Measurements from ENCODE around the gene SNX13.

Gene SNX13

GRCh38 chr7:17940302-17940883 lies at the start of gene SNX13:
Gene SNX13, minus strand, starts transcription at chr7:17940494. Its CDS starts 199 bp downstream, at chr7:17940295.
- peak; percentile 20 for TF ChIP-seq CTCF (conservative IDR thresholded peaks at IDR 0.05; ENCODE audit: low read depth, low read length)
- peak; percentile 80 for DNase-seq (ENCODE audit: low read depth)
- H3K4me3 ChIP-seq (ENCODE audit: low read length) = peak within 1 kb of the TSS; percentile 88

GRCh38 chr7:17989546-17989945 lies 49.3 kb upstream of the SNX13 start:
- no peak for TF ChIP-seq CTCF (conservative IDR thresholded peaks at IDR 0.05; ENCODE audit: low read depth, low read length)
- no peak for DNase-seq (ENCODE audit: low read depth)
- no peak overlapping the region for H3K4me3 ChIP-seq (ENCODE audit: low read length)

- DNase-seq (ENCODE audit: low read depth) = no peak
- no peak for TF ChIP-seq CTCF (conservative IDR thresholded peaks at IDR 0.05; ENCODE audit: low read depth, low read length)
- no peak overlapping the region for H3K4me3 ChIP-seq (ENCODE audit: low read length)
These were observed 48.6 kb upstream of the SNX13 start for GRCh38 chr7:17988858-17989257.

GRCh38 chr7:17988141-17988540 lies 47.8 kb upstream of the SNX13 start:
- H3K4me3 ChIP-seq (ENCODE audit: low read length) = no peak overlapping the region
- DNase-seq (ENCODE audit: low read depth) = no peak
- TF ChIP-seq CTCF (conservative IDR thresholded peaks at IDR 0.05; ENCODE audit: low read depth, low read length) = no peak

GRCh38 chr7:17986851-17987250 lies 46.6 kb upstream of the SNX13 start:
- peak; percentile 92 for DNase-seq (ENCODE audit: low read depth)
- TF ChIP-seq CTCF (conservative IDR thresholded peaks at IDR 0.05; ENCODE audit: low read depth, low read length) = no peak
- H3K4me3 ChIP-seq (ENCODE audit: low read length) = no peak overlapping the region

- no peak overlapping the region for H3K4me3 ChIP-seq (ENCODE audit: low read length)
- no peak for TF ChIP-seq CTCF (conservative IDR thresholded peaks at IDR 0.05; ENCODE audit: low read depth, low read length)
- DNase-seq (ENCODE audit: low read depth) = no peak
These were observed 45.4 kb upstream of the SNX13 start for GRCh38 chr7:17985473-17986239.

GRCh38 chr7:17984288-17984687 lies 44.0 kb upstream of the SNX13 start:
- no peak for DNase-seq (ENCODE audit: low read depth)
- H3K4me3 ChIP-seq (ENCODE audit: low read length) = no peak overlapping the region
- no peak for TF ChIP-seq CTCF (conservative IDR thresholded peaks at IDR 0.05; ENCODE audit: low read depth, low read length)
